ENCODE measurements around the gene FMR1. TPM values are rescaled to one million over a fixed set of nuclear protein-coding genes. Genes with fewer than 3 reads are reported as not detected.
A peak's percentile ranks its signal among the peaks of the same experiment; 100 is the strongest.

Gene FMR1
- total RNA-seq, 1 experiment from 2014 or later: 61.9 TPM

DNA sequence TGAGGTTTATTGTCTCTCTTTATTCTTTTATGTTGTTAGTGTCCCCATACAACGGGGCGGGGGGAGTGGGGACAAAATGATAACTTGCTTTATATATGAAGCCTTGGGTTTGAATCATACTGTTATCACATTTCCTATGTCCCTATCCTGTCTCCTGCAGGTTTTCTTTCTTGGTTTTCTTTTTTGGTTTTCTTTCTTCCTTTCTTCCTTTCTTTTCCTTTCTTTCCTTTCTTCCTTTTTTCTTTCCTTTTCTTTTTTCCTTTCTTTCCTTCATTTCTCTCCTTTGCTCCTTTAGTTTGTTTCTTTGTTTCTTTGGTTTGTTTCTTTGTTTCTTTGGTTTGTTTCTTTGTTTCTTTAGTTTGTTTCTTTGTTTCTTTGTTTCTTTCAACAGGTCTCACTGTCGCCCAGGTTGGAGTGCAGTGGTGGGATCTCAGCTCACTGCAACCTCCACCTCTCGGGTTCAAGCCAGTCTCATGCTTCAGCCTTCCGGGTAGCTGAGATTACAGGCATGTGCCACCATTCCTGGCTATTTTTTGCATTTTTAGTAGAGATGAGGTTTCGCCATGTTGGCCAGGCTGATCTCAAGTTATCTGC is 4.8 kb downstream of the FMR1 start:
- H3K27me3 Mint-ChIP-seq (ENCODE audit: unreplicated experiment): no peaks in the 10 kb centered on the region
- H3K4me3 Mint-ChIP-seq (ENCODE audit: low read depth, unreplicated experiment): no peak overlapping the region
- no TSS peak for BruUV-seq (replicated peaks)
- DNase-seq: no peak
- no peak overlapping the region for H3K27ac Mint-ChIP-seq (ENCODE audit: unreplicated experiment)
- CTCF ChIA-PET: interaction anchor here (0.6 kb wide), 1 partner anchor 33 kb away, joined by 3 read pairs; no protein-coding TSS in a partner anchor
- peaks cover 21% of the 10 kb centered on the region for H3K36me3 Mint-ChIP-seq (ENCODE audit: insufficient read depth, unreplicated experiment)
- peaks cover 26% of the 10 kb centered on the region for H3K4me1 Mint-ChIP-seq (ENCODE audit: low read depth, unreplicated experiment)
- H3K9me3 Mint-ChIP-seq (ENCODE audit: low read depth, unreplicated experiment): no peaks in the 10 kb centered on the region
- TF ChIP-seq, protein P1, sequence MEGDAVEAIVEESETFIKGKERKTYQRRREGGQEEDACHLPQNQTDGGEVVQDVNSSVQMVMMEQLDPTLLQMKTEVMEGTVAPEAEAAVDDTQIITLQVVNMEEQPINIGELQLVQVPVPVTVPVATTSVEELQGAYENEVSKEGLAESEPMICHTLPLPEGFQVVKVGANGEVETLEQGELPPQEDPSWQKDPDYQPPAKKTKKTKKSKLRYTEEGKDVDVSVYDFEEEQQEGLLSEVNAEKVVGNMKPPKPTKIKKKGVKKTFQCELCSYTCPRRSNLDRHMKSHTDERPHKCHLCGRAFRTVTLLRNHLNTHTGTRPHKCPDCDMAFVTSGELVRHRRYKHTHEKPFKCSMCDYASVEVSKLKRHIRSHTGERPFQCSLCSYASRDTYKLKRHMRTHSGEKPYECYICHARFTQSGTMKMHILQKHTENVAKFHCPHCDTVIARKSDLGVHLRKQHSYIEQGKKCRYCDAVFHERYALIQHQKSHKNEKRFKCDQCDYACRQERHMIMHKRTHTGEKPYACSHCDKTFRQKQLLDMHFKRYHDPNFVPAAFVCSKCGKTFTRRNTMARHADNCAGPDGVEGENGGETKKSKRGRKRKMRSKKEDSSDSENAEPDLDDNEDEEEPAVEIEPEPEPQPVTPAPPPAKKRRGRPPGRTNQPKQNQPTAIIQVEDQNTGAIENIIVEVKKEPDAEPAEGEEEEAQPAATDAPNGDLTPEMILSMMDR (IDR thresholded peaks at IDR 0.05; ENCODE audit: unreplicated experiment): no peak
- intact Hi-C loops (cut with micrococcal nuclease; ENCODE audit: unreplicated experiment): no loop called here

DNA sequence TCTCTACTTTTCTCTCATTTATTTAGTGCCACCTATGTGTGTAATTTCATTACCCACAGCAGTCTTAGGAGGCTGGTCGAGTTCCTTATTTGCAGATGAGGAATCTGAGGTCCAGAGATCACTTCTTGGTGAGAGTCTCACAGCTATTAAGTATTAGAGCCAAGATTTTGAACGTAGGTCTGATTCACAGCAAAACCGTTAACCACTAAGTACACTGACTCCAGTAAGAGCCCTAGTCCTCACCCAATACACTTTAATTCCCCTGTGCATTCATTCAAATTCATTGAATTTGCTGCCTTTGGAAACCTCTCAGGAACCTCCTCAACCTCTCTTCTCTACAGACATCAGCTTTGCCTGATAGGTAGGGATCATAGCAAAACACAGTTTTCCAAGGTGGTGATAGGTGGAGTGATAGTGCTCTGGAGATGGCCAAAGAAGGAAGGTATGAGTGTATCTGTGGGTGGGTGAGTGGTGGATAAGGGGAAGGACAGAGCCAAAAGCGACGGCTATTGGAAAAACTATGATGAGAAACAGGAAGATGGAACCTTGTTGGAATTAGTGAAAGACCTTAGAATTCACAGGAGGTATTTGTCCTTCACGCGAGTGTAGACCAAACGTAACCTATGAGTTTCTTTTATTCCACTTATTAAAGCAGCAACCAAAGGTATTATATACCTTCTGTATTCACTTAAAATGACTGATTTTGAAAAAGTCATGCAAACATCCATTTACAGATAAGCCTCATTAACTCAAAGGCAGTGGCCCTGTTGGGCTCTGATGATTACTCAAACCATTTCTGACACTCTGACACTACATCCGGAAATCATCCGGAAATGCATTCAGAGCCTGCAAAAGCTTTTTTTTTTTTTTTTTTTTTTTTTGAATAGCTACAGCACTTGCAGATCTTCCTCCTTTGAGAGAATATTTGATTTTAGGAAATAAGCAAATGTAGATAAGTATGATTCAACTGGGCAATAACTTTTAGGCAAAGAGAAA is 6.3 kb downstream of the FMR1 start:
- TF ChIP-seq, protein P1 (IDR thresholded peaks at IDR 0.05; ENCODE audit: unreplicated experiment): no peak
- DNase-seq: no peak
- H3K27ac Mint-ChIP-seq (ENCODE audit: unreplicated experiment): no peak overlapping the region
- CTCF ChIA-PET: no interaction called here
- H3K27me3 Mint-ChIP-seq (ENCODE audit: unreplicated experiment): no peaks in the 10 kb centered on the region
- intact Hi-C loops (cut with micrococcal nuclease; ENCODE audit: unreplicated experiment): no loop called here
- no TSS peak for BruUV-seq (replicated peaks)
- H3K36me3 Mint-ChIP-seq (ENCODE audit: insufficient read depth, unreplicated experiment): peaks cover 6% of the 10 kb centered on the region
- H3K9me3 Mint-ChIP-seq (ENCODE audit: low read depth, unreplicated experiment): no peaks in the 10 kb centered on the region
- H3K4me1 Mint-ChIP-seq (ENCODE audit: low read depth, unreplicated experiment): peaks cover 26% of the 10 kb centered on the region
- H3K4me3 Mint-ChIP-seq (ENCODE audit: low read depth, unreplicated experiment): no peak overlapping the region

DNA sequence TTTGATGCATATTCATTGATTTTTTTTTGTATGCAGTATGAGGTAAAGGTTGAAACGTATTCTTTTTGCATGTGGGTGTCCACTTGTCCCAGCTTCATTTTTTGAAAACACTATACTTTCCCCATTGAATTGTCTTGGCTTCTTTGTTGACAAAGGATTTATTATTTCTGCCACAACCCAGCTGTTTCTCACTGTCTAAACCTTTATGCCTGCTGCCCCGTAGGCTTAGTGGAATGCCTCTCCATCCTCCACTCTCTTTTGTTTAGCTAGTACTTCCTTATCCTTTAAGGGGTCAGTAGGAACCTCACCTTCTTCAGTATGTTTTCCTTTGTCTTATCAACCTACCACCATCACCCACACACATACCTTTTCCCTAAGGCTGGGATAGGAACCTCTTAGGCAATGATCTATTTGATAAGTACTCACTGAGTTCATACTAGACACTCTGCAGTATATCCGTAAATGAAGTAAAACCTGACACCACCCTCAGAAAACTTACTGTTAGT is 8.5 kb downstream of the FMR1 start:
- CTCF ChIA-PET: interaction anchor here (0.5 kb wide), 1 partner anchor 729 kb away, joined by 3 read pairs; no protein-coding TSS in a partner anchor

DNA sequence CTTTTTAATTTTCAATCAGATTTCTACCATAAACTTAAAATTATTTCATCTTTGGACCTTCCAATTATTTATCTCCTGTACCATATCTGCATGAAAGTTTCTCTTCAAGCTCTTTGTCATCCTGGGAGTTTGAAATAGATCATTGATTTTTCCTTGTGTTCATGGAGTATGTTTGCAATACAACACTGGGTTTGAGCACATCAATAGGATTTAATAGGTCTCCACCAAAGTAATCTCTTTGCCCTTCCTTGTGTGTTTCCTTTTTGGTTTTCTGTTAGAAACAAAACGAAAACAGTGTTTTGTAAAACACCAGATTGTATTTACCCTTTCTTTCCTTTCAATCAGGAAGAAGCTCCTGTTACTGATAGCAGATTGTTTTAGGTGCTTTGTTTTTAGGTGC is 11.9 kb downstream of the FMR1 start:
- H3K36me3 Mint-ChIP-seq (ENCODE audit: insufficient read depth, unreplicated experiment): no peaks in the 10 kb centered on the region
- H3K27ac Mint-ChIP-seq (ENCODE audit: unreplicated experiment): no peak overlapping the region
- BruUV-seq (replicated peaks): no TSS peak
- intact Hi-C loops (cut with micrococcal nuclease; ENCODE audit: unreplicated experiment): no loop called here
- TF ChIP-seq, protein P1 (IDR thresholded peaks at IDR 0.05; ENCODE audit: unreplicated experiment): no peak
- no peak for DNase-seq
- no peaks in the 10 kb centered on the region for H3K27me3 Mint-ChIP-seq (ENCODE audit: unreplicated experiment)
- H3K4me3 Mint-ChIP-seq (ENCODE audit: low read depth, unreplicated experiment): no peak overlapping the region
- no peaks in the 10 kb centered on the region for H3K9me3 Mint-ChIP-seq (ENCODE audit: low read depth, unreplicated experiment)
- CTCF ChIA-PET: no interaction called here
- peaks cover 11% of the 10 kb centered on the region for H3K4me1 Mint-ChIP-seq (ENCODE audit: low read depth, unreplicated experiment)

More for the DNA sequence above, 8.5 kb downstream of the FMR1 start:
- DNase-seq: no peak
- Mint-ChIP-seq H3K36me3 (ENCODE audit: insufficient read depth, unreplicated experiment) (no peaks in the 10 kb centered on the region), H3K4me3 (ENCODE audit: low read depth, unreplicated experiment) (no peak overlapping the region), H3K27ac (ENCODE audit: unreplicated experiment) (peak overlapping the region; percentile 5), H3K9me3 (ENCODE audit: low read depth, unreplicated experiment) (no peaks in the 10 kb centered on the region), H3K27me3 (ENCODE audit: unreplicated experiment) (no peaks in the 10 kb centered on the region), H3K4me1 (ENCODE audit: low read depth, unreplicated experiment) (peaks cover 20% of the 10 kb centered on the region)
- intact Hi-C loops (cut with micrococcal nuclease; ENCODE audit: unreplicated experiment): no loop called here
- no TSS peak for BruUV-seq (replicated peaks)
- TF ChIP-seq, protein P1 (IDR thresholded peaks at IDR 0.05; ENCODE audit: unreplicated experiment): no peak

Measured in Calu3 (cell line).